SU-DHL-6 (cell line): Measurements from ENCODE around the gene HTT.

Experiments used
- H2AFZ ChIP-seq: fragments of 200-600 bp; sonication (generic); 2 replicates; pipeline ENCODE4 v1.6.1; 2014; ENCODE audit warnings: low read depth, mild to moderate bottlenecking, moderate library complexity, mixed read lengths, antibody characterized with exemption, low read length; ENCODE audit not compliant: severe bottlenecking
- H3F3A ChIP-seq: fragments of 200-600 bp; shearing (Covaris generic); 2 replicates; pipeline ENCODE4 v1.6.0; 2016; ENCODE audit warnings: antibody characterized with exemption, mild to moderate bottlenecking; ENCODE audit not compliant: insufficient read depth
- H3K27ac ChIP-seq: fragments of 200-600 bp; sonication (generic); 2 replicates; pipeline ENCODE4 v1.5.1; 2016; ENCODE audit warnings: low read depth, mild to moderate bottlenecking, low read length, moderate library complexity, mixed read lengths
- H3K27me3 ChIP-seq: fragments of 200-600 bp; sonication (generic), shearing (Covaris generic); 2 replicates; pipeline ENCODE4 v1.6.0; 2014; ENCODE audit warnings: mild to moderate bottlenecking, low read length
- H3K36me3 ChIP-seq: fragments of 200-600 bp; sonication (generic); 2 replicates; pipeline ENCODE4 v1.6.1; 2014; ENCODE audit warnings: mild to moderate bottlenecking, low read length, mixed read lengths
- H3K4me2 ChIP-seq: fragments of 300-600, 200-600 bp; shearing (Covaris generic), sonication (generic); 2 replicates; pipeline ENCODE4 v1.6.0; 2014; ENCODE audit warnings: low read length, low read depth, mild to moderate bottlenecking; ENCODE audit not compliant: poor library complexity, severe bottlenecking
- H3K4me3 ChIP-seq: fragments of 200-600 bp; sonication (generic); 2 replicates; pipeline ENCODE4 v1.5.1; 2014; ENCODE audit warnings: antibody characterized with exemption, low read length, mild to moderate bottlenecking, mixed read lengths; ENCODE audit not compliant: insufficient read depth, poor library complexity, severe bottlenecking
- H3K79me2 ChIP-seq: fragments of 200-600 bp; sonication (generic); 2 replicates; pipeline ENCODE4 v1.6.1; 2014; ENCODE audit warnings: mild to moderate bottlenecking, low read length, moderate library complexity; ENCODE audit not compliant: insufficient read depth
- H3K9ac ChIP-seq: fragments of 200-600 bp; sonication (generic); 2 replicates; pipeline ENCODE4 v1.7.0; 2014; ENCODE audit warnings: mild to moderate bottlenecking, low read length
- H3K9me2 ChIP-seq: fragments of 200-600 bp; sonication (generic); replicated peaks from 2 replicates; pipeline ENCODE4 v1.6.1; 2014; ENCODE audit warnings: low read length; ENCODE audit not compliant: insufficient read depth
- H3K9me3 ChIP-seq: fragments of 200-600 bp; sonication (generic); 2 replicates; pipeline ENCODE4 v1.6.1; 2014; ENCODE audit warnings: low read length, mixed read lengths; ENCODE audit not compliant: insufficient read depth
- H4K20me1 ChIP-seq: fragments of 200-600 bp; sonication (generic); 2 replicates; pipeline ENCODE4 v1.6.1; 2014; ENCODE audit warnings: low read depth, mild to moderate bottlenecking, antibody characterized with exemption, low read length, moderate library complexity, mixed read lengths
- CTCF ChIP-seq: fragments of 200-600 bp; sonication (generic); IDR thresholded peaks from one replicate; pipeline ENCODE4 v1.5.1; 2017; ENCODE audit warnings: antibody characterized with exemption, mild to moderate bottlenecking, low read length, moderate library complexity; ENCODE audit not compliant: insufficient read depth, poor library complexity, severe bottlenecking
- EZH2phosphoT487 ChIP-seq: fragments of 200-600 bp; sonication (generic), shearing (Covaris generic); conservative IDR thresholded peaks from 2 replicates; pipeline ENCODE4 v1.6.1; 2018; ENCODE audit warnings: mild to moderate bottlenecking, antibody characterized with exemption, low read length, moderate library complexity, mixed read lengths

Gene HTT

GRCh38 chr4:3077796-3078195 is 3.3 kb downstream of the HTT start:
- H4K20me1 ChIP-seq = no peaks in the 10 kb centered on the region; the same call in 1 of the 2 replicates
- no peaks in the 10 kb centered on the region for H3K36me3 ChIP-seq
- peak overlapping the region; percentile 76 for H3K4me2 ChIP-seq
- peak overlapping the region; percentile 21 for H3K9ac ChIP-seq
- H3K27me3 ChIP-seq = no peaks in the 10 kb centered on the region
- TF ChIP-seq EZH2phosphoT487 (no peak), CTCF (no peak)
- peaks cover 79% of the 10 kb centered on the region for H3K79me2 ChIP-seq
- H3K4me3 ChIP-seq = no peak overlapping the region
- H3F3A ChIP-seq = peaks cover 16% of the 10 kb centered on the region
- no peak overlapping the region for H2AFZ ChIP-seq
- peak overlapping the region; percentile 67 for H3K27ac ChIP-seq
- no peaks in the 10 kb centered on the region for H3K9me2 ChIP-seq
- H3K9me3 ChIP-seq = no peaks in the 10 kb centered on the region

GRCh38 chr4:3079694-3080123 is 5.2 kb downstream of the HTT start:
- TF ChIP-seq CTCF (no peak), EZH2phosphoT487 (no peak)

GRCh38 chr4:3082925-3083515 is 8.5 kb downstream of the HTT start:
- no peak overlapping the region for H3K27ac ChIP-seq
- H3K9me3 ChIP-seq = no peaks in the 10 kb centered on the region
- H3K9ac ChIP-seq = no peak overlapping the region
- no peak overlapping the region for H3K4me2 ChIP-seq
- H3F3A ChIP-seq = peaks cover 6% of the 10 kb centered on the region
- no peaks in the 10 kb centered on the region for H3K36me3 ChIP-seq
- no peak overlapping the region for H2AFZ ChIP-seq
- H4K20me1 ChIP-seq = no peaks in the 10 kb centered on the region; the same call in 1 of the 2 replicates
- H3K4me3 ChIP-seq = no peak overlapping the region
- TF ChIP-seq EZH2phosphoT487 (no peak), CTCF (no peak)
- peaks cover 92% of the 10 kb centered on the region for H3K79me2 ChIP-seq
- H3K27me3 ChIP-seq = no peaks in the 10 kb centered on the region
- no peaks in the 10 kb centered on the region for H3K9me2 ChIP-seq

More at GRCh38 chr4:3079694-3080123, 5.2 kb downstream of the HTT start:
- Histone ChIP-seq H3K79me2 (peaks cover 93% of the 10 kb centered on the region), H2AFZ (no peak overlapping the region), H3K4me2 (no peak overlapping the region), H3K36me3 (no peaks in the 10 kb centered on the region), H3K9me3 (no peaks in the 10 kb centered on the region), H4K20me1 (no peaks in the 10 kb centered on the region; the same call in 1 of the 2 replicates), H3K27me3 (no peaks in the 10 kb centered on the region), H3K9me2 (no peaks in the 10 kb centered on the region), H3K9ac (no peak overlapping the region), H3K27ac (no peak overlapping the region), H3F3A (peaks cover 16% of the 10 kb centered on the region), H3K4me3 (no peak overlapping the region)
